Measurements from ENCODE around the gene IFNGR1.
"Not testable (repeated sequence)": the region's sequence is repeated elsewhere in the genome, so short reads cannot be mapped to it uniquely, and the experiment has no call there.

Gene IFNGR1

DNA sequence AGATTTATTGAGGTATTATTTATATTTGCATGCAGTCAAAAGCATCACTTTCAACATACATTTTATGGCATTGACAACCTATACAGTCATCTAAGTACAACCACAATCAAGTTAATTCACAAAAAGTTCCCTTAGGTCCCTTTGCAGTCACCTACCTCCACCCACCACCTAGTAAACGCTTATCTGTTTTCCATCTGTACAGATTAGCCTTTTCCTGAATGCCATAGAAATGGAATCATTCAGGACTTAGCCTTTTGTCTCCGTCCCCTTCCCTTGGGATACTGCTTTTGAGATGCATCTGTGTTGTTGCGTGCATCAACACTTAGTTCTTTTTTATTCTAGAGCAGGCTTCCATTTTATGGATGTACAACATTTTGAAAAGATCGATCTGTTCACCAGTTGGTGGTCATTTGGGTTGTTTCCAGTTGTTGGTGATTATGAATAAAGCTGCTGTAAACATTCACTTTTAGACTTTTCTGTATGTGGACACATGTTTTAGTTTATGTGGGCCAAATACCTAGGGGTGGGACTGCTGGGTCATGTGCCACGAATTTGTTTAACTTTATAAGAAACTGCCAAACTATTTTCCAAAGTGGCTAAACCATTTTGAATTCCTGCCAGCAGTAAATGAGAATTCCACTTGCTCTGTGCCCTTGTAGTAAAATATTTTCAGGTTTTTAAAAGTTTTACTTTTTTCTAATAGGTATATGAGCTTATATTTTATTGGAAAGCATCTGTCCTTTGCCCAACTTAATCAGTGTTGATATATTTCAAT is 17.6 kb upstream of the IFNGR1 start:
- no peak for DNase-seq (ENCODE audit: low spot score)

DNA sequence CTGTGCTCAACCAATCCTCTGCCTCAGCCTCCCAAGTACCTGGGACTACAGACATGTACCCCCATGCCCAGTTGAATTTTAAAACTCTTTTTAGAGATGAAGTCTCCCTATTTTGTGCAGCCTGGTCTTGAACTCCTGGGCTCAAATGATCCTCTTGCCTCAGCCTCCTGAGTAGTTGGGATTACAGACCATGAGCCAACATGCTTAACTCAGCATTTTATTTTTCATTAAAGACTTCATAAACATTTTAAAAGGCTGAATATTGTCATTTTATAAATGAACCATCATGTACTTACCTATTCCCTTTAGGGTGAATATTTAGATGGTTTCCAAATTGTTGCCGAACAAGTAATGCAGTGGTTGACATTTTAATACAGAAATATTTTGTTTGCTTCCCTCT is 16.5 kb upstream of the IFNGR1 start:
- no peak for DNase-seq (ENCODE audit: low spot score)

DNA sequence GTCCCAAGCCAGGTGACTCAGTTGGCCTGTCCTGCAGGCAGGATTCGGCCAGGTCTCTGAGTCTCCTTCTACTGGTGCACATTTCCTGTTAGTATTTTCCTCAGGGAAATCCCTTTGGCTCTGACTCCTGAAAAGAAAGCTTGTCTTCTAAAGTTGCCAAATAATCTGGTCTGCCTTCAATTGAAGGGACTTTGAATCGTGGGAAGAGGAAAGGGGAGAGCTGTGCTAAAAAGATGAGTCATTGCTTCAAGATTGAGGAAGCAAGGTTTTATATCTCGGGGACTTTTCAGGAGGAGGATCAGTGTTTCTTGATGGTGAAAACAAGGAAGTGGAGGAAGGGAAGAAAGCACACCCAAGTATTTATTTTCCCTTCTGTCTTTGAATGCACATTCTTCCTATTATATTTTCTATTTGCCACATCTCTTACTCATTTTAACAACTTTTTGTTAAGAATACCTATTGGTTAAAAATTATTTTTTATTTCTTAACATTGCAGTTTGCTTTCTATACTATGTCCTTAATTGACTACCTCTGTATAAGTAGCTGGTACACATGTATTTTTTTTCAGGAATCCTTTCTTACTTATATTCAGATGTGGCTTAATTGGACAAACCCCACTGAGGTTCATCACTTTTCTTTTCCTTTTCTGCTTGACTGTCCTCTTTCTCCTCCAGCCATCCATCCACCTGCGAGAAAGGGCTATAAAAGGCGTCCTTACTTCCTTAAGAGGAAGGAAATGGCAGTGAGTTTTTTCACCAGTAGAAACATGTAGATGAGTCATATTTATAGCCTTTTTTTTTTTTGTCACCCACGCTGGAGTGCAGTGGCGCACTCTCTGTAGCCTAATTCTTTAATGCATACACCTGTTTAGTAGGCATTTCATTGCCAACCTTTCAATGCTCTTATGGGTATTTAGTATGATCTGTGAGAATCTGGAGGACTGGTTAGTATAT is 15.0 kb upstream of the IFNGR1 start:
- DNase-seq (ENCODE audit: low spot score): no peak

DNA sequence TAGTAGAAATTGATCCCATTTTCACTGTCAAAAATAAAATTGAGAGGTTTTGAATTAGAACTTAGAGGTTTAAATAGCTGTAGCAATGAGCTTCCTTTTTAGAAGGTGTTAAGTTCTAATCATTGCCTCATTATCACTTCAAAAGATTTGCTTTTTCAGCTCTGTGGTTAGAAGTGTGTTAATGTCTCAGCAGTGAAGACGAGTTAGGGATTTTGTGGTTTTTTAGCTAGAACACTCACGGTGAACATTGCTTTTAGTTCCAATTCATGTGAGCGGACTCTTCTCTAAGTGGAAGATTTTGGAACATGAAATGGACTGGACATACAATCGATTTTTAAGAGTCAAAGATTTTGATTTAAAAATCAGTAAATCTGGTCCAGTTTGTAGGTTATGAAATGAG is 12.7 kb upstream of the IFNGR1 start:
- DNase-seq (ENCODE audit: low spot score): no peak

DNA sequence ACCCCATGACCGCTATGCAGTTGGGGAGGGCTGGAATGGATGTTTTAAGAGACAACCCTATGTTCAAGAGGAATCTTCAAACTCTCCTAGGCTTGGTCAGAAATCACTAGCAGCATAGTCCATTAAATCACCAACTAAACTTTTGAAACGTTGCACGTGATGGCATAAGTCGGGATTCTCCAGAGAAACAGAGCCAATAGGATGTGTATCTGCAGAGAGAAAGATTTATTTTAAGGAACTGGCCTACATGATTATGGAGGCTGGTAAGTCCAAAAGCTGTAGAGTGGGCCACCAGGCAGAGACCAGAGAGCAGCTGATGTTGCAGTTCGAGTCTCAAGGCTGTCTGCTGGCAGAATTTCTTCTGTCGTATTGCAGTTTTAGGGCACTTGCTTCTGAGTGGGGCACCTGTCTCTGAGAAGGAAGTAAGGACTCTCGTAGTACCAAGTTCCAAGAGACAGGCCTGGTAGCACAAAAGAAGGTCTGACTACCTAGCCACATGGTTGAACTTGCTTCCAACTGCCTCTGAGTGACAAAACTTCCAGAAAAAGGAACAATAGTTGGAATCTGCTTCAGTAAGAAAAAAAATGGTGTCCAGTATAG is 11.9 kb upstream of the IFNGR1 start:
- no peak for DNase-seq (ENCODE audit: low spot score)

DNA sequence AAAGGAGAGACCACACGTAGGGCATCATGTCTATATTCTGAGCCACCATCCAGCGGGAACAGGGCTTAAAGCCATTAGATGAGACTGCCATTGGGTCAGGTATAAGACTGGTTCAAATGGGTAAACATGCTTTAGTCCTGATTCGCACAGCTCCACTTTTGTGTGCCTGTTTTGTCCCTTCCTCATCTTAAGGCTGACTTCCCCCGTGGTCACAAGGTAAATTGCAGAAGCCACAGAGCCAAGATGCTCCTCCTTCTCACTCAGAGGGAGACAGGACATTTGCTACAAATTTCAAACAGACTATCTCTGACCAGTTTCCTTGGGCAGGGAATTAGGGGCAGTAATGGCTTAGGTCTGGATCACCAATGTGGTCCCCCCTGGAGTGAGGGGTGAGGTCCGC is 11.4 kb upstream of the IFNGR1 start:
- DNase-seq (ENCODE audit: low spot score): no peak

DNA sequence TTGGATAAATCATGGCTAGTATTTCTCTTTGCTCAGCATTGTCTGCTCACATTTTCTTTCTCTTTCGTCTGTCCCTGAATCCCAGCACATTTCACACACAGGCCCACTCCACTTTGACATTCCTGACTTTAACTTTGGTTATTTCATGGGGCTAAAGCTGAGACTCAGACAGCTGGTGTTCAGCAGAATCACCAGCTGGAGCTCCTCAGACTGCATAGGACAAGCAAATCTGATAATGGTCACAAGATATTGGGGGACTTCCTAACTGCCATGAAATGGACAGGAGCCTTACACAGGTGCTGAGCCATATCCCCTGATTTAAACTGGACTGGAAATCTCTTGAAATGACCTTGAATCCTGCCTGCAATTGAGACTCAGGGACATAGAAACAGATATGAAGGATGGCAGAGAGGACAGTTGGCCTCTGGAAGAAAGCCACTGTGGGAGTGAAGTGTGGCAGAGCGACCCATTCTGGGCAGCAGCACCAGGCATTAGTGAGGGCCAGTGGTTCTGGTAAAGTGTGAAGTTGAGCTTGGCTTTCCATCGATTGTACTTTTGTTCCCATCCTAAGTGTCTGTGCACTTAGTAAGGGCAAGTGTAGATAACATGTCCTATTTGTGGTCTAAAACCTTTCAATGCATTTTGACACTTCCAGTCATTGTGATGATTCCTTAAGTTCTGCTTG is 10.0 kb upstream of the IFNGR1 start:
- no peak for DNase-seq (ENCODE audit: low spot score)

DNA sequence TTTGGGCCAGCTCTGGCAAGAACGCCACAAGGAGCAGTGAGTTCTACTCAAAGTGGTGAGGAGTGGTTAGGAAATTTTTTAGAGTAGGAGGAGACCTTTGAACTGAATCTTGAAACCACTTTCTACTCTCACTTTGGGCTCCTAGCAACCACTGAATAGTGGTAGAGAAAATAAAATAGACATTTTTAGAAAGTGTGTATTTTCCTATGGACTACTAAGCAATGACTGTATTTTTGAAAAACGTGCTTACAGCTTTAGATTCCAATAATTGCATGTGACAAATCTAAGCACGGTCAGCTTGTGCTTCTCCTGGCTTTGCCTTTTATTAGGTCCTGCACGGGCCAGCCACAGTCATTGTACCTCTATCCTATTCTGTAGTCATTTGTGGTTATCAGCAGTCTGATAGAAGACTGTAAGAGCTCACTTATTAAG is 8.7 kb upstream of the IFNGR1 start:
- DNase-seq (ENCODE audit: low spot score): no peak

DNA sequence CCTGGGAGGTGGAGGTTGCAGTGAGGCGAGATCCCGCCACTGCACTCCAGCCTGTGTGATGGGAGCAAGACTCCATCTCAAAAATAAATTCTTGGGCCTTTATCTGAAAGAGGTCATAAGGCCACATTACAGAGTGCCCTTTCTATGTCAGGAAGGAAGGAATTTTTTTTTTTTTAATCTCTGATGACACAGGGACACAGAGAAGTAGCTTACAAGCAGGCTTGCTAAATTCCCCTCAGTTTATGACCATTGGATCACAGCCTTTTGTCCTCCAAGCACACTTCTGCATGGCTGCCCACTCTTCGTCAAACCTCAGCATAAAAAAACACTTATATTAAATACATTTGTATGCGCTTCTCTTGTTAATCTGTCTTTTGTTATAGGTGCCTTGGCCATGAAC is 7.5 kb upstream of the IFNGR1 start:
- no peak for DNase-seq (ENCODE audit: low spot score)

DNA sequence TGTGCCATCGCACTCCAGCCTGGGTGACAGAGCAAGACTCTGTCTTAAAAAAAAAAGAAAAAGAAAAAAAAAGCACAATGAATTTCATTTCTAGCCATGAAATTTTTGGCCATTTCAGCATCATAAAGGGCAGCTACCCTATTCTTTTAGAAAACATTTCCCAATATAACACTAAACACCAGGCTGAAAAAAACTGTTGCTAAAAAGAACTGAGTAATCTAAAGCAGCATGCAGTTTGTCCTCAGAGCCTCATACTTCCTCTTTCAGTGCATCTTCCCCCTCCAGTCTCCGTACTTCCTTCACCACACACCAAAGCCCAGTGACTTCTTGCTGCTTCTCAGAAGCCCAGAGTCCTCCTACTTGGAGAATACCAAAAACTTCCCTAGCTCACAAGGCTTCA is 5.6 kb upstream of the IFNGR1 start:
- DNase-seq (ENCODE audit: low spot score): no peak

DNA sequence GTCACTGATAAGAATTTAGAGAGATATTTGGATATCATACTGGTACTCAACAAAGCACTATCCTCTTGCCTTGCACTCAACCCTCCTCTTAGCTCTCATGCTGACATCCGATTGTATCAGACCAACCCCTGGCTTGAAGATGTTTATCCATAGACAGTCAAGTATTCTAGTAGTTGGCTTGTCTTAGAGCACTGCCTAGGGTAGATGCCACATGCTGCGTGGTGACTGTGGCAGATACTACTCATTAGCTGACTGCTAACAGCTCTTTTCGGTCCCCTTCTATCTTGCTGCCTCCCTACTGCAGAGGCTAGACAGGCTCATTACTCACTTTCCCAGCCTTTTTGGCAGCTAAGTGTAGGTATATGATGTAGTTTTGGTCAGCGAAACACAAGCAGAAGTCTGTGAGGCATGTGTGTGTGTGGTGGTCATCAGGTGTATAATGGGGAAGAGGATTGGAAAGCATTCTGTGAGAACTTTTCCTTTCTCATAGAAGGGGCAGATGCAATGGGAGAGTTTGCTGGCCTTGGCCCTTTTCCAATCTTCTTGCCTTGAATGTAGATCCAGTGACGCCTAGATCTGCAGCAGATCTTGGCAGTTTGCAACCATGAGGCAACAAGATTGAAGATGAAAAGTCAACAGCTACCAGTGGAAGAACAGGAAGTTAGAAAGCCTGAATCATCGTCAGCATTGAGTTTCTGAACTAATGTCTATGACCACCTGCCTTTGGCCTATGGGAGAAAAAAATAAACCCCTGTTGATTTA is 4.4 kb upstream of the IFNGR1 start:
- no peak for DNase-seq (ENCODE audit: low spot score)

DNA sequence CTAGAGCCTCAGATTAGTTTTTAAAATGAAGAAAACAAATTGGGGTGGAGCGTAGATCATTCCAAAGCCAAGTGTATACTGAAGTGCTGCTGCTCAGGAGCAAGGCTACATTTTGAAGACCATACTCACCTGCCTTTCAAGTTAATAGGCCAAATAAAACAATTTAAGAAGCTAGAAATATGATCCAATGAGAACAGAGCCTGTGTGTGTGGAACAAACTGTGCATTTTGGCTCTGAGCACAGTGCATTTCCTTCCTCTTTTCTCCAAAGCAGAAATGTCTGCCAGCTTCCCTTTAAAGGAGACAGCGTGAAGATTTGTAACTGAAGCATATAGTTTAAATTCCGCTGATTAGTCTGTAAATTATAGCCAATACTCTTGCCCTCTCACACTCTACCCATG is 3.2 kb upstream of the IFNGR1 start:
- no peak for DNase-seq (ENCODE audit: low spot score)

DNA sequence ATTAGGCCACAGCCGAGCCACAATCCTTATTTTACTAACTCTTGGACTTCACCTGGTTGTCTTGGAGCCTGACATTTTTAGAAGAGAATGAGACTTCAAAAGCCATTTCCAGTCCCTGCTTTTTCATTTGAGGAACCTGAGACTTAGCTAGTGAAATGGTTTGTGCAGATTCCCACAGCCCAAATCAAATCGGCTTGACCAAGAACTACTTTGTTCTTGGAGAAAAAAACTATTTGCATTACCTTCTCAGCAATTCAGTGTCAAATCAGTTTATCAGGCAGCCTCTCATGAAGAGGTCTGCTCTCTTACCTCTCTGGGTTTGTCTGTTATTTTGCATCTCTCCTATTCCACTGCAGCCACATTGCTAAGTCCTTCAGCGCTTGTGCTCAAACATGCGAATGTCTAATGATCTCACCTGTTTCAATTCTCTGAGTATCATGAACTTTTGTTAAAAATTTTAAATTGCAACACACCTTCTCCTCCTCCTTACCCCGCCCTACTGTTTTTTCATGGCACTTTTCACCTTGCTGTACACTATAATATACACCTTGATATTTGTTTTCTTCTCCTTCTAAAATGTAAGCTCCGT is 573 bp upstream of the IFNGR1 start:
- no peak for DNase-seq (ENCODE audit: low spot score)

DNA sequence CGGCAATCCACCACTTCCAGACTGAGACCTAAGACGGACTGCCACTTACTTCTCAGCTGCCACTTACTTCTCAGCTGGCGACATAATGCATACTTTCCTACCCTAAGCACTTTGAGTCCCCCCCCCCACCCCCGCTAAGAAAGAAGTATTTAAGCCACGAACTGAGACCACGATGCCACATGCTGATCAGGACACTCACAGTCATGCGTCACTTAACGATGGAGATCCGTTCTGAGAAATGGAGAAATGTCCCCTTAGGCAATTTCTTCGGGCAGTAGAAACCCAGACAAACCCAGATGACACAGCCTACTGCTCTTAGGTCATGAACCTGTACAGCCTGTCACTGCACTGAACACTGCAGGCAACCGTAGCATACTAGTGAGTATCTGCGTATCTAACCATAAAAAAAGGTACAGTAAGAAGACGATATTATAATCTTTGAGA is 690 bp downstream of the IFNGR1 start:
- peak; percentile 21 for DNase-seq (ENCODE audit: low spot score)

DNA sequence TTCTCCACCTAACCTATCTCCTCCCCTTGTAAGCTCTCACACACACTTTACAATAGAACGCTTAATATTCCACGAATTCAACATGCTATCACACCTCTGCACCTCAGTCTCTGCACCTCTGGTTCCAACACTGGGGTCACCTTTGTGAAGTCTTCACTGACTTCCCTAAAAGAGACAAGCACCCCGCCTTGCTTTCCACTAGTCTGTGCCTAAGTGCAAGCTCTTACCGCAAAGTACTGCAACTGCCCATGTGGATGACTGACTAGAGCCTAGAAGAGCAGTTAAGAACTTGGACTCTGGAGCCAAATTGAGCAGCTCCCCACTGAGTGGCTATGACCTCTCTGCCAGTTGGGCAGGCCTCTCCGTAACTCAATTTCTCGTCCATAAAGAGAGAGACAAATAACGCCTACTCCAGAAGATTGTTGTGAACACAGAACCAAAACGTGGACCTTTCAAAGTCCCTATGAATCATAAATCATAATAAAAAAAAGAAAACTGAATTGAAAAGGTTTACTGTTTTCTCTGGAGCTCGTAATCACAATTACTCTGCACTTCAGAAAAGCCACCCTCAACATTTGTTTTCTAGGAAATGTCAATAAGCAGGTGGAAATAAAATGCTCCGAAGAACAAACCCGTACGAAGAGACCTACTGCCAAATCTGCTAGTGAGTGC is 1.2 kb downstream of the IFNGR1 start:
- no peak for DNase-seq (ENCODE audit: low spot score)

DNA sequence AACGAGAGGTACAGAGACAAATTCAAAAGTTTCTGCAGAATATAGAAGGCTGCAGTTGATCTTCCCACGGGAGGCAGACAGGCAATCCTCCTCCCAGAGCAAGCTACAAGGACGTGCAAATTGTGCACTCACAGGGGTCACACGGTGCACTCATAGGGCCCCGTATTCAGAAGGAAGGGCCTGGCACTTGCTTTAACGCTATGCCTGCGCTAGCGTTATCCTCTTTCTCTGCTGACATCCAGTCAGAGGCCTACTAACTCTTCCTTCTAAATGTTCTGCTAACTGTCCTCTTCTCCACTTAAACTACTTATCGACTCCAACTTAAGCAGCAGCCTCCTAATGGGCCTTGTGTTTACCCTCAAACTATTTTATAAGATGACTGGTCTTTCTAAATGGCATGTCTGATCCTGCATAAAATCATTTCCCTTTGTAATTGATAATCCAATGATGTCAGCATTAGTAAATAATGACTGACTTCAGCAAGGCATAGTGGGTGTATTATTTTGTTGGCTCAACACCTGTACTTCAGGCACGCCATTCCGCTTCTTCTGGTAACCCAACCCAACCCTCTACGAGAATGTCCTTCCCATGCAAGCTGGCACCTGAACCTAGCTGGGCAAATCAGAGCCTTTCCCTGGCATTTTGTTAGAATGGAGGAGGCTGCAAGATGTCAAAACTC is 2.2 kb downstream of the IFNGR1 start:
- DNase-seq (ENCODE audit: low spot score): peak; percentile 13

DNA sequence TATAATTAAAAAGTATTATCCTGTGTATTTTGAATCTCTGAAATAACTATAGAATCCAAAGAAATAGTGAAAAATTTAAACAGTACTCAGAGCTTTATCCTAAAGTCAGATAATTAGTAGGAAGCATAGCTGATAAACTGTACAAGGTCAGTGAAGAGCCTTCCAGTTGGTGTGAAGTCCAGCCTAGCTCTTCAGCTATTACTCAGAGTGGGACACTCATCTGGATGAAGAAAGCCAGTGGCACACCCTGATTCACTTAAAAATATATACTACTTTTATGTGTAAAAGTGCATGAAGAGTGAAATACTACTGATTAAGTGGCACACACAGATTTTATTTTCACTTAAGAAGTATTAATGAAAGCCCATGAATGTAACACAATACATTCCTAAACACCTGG is 3.1 kb downstream of the IFNGR1 start:
- DNase-seq (ENCODE audit: low spot score): no peak

DNA sequence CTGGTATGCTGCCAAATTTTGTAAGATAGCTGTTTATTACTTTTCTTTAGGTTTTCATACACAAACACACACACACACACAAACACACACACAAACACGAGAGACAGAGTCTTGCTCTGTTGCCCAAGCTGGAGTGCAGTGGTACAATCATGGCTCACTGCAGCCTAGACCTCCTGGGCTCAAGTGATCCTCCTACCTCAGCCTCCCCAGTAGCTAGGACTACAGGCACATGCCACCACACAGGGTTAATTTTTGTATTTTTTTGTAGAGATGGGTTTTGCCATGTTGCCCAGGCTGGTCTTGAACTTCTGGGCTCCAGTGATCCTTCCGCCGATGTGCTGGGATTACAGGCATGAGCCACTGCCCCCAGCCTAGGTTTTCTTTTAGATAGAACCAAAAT is 3.6 kb downstream of the IFNGR1 start:
- not testable (repeated sequence) for DNase-seq (ENCODE audit: low spot score)

DNA sequence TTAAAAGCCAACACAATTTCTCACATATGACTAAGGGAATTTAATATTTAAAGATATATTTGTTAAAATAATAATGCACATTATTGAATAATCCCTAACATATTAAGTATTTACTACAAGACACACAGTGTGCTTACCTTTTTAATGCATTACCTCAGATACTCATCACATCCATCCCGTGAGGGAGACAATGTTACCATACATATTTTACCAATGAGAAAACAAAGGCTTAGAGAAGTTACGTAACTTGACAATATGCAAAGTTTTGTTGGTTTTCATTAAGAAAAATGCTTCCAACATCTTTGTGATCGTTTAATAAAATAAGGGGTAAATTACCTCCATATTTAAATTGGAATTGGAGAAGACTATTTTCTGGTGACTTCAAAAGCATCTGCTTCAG is 4.3 kb downstream of the IFNGR1 start:
- DNase-seq (ENCODE audit: low spot score): no peak

All from SK-N-DZ (cell line).